Retina (tissue), 1 donor: ENCODE data around the gene TMEM232.
"Not testable (repeated sequence)": the region's sequence is repeated elsewhere in the genome, so short reads cannot be mapped to it uniquely, and the experiment has no call there.

ENCODE experiments used
- DNase-seq: peaks from one replicate; pipeline ENCODE4 v3.0.0-alpha.2; 2016

Gene TMEM232

GRCh38 chr5:110726249-110727024, at the start of gene TMEM232:
Gene TMEM232, minus strand, starts transcription at chr5:110726671. Its CDS starts 59,319 bp downstream, at chr5:110667352.
- peak; percentile 80 for DNase-seq

DNA sequence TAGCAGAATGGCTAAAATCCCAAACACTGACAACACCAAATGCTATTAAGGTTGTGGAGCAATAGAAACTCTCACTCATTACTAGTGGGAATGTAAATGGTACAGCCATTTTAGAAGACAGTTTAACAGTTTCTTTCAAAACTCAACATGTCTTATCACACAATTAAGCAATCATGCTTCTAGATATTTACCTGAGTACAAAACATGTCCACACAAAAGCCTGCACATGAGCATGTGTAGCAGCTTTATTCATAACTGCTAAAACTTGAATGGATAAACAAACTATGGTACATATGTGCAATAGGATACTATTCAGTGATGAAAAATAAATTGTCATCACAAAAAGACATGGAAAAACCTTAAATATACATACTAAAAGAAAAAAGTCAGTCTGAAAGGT, 43.8 kb upstream of the TMEM232 start:
- no peak for DNase-seq

DNA sequence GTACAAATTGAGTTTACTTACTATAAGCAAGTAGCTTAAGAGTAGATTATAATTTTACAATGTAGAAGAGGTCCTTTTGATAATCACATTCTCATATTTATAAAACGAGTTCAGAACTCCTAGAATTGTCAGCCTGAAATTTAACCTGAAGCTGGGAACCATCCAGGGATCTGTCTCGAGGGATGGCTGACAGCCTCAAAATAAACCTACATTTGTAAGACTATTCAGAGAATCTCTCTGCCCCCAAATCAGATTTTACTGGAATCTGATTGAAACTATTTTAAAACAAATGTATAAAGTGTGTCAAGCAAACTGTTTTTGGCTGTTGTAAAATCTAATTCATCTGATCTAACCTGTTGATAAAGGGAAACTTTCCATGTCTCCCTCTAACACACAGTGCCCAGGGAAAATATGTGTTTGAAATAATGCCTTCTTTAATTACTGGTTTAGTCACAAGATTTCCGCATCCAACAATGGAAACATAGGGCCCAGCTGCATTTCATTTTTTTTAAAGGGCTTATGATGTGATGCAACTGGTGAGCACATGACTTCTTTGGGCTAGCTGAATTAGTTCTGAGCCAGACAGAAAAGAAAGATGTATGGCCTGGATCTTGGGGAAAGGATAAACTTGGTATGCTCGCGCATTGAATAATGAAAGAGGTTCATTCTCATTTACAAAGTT, 42.7 kb upstream of the TMEM232 start:
- no peak for DNase-seq

GRCh38 chr5:110768138-110768860, 41.8 kb upstream of the TMEM232 start:
- DNase-seq, result no peak

DNA sequence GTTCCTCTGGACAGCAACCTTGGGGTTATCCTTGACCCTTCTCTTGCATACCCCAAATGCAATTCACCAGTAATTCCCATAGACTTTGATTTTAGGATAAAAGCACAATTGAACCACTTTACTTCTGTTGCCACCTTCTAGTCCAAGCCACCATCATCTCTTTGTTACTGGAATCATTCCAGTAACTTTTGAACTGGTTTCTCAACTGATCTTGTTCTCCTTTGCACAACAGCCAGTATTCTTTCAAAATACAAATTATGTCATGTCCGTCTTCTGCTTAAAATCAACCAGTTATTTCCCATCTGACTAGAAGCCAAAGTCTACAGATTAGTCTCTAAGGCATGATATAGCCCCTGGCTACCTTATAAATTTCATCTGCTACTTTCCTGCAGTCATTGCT, 33.7 kb upstream of the TMEM232 start:
- DNase-seq, result no peak

DNA sequence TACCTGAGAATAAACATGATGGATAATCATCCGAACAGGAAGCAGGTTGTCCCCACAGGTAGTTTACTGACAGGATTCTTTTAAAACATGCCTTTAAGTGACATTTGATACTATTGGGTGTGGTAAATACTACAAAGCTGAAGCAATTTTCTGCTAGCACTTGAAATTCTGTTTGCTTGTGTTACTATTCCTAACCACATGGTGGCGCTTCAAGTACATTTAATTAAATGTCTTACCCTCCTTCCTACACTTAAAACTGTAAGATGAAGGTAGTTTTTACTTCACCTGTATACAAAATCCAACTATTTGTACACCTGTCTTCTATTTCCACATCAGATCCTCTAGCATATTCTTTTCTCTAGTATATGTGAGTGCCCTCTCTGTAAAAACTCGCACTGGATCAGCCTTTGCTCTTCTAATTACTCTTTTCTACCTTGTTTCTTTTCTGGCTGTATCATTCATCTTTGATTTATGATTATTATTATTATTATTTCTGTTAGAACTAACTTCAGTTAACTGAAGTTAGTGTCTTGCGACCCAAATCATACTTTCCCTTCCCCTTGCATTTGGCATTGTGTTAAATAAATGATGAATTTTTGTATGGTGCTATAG, 30.8 kb upstream of the TMEM232 start:
- peak; percentile 27 for DNase-seq

- no peak for DNase-seq
Measured at GRCh38 chr5:110754181-110754580, 27.7 kb upstream of the TMEM232 start.

DNA sequence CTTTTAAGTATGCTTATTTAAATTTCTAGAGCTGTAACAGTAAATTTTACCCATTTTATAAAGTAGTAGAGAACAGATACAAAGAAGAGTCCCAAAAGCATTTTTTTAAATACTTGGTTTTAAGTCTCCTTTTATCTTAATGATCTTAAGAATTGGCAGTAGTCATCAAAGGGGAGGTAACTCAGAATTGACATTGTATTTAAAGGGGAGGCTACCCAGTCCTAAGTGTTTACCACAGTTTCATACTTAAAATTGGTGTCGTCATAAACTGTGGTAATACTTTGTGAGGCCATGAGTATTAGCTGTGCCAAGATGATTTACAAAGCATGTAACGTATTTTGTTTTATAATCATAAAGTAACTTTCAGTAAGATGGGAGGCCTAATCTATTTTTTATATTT, 27.1 kb upstream of the TMEM232 start:
- DNase-seq, result no peak

GRCh38 chr5:110752953-110753352, 26.5 kb upstream of the TMEM232 start:
- no peak for DNase-seq

- DNase-seq, result no peak
Measured at GRCh38 chr5:110751902-110752762, 25.7 kb upstream of the TMEM232 start.

DNA sequence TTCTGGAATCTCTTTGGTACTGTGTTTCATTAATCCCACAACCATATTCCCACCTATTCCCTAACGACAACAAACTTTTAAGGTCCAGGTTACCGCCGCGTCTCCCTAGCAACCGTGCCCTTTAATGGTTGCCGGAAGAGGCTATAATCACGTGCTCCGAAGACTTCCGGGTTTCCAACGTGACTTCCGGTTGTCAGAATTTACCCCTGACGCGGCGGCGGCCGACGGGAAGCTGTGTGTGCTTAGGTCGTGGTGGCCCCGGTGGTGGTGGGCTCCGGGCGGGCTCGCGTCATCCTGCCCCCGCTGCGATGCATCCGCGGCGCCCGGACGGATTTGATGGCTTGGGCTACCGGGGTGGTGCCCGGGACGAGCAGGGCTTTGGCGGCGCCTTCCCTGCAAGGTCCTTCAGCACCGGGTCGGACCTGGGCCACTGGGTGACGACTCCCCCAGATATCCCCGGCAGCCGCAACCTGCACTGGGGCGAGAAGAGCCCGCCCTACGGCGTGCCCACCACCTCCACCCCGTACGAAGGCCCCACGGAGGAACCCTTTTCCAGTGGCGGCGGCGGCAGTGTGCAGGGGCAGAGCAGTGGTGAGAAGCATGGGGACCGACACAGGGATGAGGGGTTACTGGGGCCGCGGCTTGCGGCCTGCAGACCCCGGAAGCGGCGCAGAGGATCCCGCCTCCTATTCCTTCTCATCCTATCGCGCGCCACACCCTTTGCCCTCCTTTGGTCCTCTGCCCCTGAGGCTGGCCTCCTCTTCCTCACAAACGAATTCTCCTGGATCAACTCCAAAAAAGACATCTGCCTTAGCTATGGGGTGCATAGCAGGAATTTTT, 12.6 kb upstream of the TMEM232 start, which contains the start of gene SLC25A46:
TSS of gene SLC25A46 (plus strand) at position 196 of the 840 bp plus-strand sequence. CDS start at position 309, 113 bp downstream.
- DNase-seq, result peak; percentile 98

GRCh38 chr5:110738503-110738811, 12.0 kb upstream of the TMEM232 start:
- DNase-seq, result no peak

DNA sequence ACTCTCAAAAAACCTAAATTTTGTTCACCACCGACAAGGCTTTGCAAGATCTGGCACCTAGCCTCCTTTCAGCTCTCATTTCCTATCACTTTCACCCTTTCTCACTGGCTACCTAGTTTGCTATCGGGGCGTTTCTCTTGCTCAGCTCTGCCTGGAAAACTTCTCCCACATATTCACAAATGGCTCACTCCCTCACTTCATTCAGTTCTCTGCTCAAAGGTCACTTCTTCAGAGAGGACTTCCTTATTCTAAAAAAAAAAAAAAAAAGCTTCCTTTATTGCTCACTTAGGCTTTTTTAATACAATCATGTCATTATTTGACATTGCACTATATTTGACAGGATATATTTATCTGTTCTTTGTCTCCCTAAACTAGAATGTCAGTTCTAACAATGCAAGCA, 10.3 kb upstream of the TMEM232 start:
- no peak for DNase-seq

DNA sequence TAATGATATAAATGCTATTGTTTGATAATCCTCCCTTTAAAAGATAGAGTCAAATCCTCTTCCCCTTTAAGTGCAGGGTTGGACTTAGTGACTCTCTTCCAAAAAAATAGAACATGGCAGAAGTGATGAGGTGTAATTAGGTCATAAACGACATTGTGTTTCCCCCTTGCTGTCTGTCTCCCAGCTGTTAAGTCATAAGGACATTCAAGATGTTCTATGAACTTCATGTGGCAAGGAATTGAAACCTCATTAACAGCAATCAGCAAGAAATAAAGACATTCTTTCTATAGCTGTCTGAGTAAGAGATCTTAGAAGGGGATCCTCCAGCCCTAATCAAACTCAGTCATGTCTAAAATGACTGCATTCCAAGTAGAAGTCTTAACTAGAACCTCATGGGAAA, 9.1 kb upstream of the TMEM232 start:
- no peak for DNase-seq

DNA sequence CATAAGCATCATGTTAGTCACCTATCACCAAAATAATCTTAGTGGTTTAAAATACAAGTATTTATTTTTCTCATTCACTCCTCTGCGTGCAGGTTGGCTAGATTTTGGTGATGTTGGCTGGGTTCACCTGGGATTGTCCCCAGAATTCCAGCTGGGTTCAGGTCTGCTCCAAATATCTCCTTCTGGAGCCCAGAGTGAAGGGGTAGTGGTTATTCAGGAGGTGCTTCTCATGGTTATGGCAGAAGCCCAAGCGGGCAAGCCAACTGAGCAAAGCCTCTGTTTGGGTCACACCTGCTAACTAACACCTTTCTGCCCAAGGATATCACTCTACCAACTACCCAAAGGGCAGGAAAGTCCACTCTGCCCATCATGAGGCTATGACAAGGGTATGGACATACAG, 7.6 kb upstream of the TMEM232 start:
- no peak for DNase-seq

GRCh38 chr5:110731499-110731898, 5.0 kb upstream of the TMEM232 start:
- not testable (repeated sequence) for DNase-seq

DNA sequence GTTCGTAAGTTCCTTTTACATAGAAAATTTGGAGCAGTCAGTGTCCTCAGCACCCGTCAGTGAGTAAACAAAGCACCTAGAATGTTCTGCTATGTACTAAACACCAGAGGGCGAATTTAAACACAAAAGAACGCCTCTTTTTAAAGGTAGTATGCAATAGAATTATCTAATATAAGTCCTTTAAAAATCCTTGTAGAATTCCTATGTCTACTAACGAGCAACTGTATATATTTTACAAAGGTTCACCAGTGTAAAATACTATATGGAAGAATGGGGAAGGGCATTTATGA, 499 bp upstream of the TMEM232 start:
- no peak for DNase-seq

GRCh38 chr5:110718311-110718710, 8.2 kb downstream of the TMEM232 start:
- DNase-seq, result no peak

DNA sequence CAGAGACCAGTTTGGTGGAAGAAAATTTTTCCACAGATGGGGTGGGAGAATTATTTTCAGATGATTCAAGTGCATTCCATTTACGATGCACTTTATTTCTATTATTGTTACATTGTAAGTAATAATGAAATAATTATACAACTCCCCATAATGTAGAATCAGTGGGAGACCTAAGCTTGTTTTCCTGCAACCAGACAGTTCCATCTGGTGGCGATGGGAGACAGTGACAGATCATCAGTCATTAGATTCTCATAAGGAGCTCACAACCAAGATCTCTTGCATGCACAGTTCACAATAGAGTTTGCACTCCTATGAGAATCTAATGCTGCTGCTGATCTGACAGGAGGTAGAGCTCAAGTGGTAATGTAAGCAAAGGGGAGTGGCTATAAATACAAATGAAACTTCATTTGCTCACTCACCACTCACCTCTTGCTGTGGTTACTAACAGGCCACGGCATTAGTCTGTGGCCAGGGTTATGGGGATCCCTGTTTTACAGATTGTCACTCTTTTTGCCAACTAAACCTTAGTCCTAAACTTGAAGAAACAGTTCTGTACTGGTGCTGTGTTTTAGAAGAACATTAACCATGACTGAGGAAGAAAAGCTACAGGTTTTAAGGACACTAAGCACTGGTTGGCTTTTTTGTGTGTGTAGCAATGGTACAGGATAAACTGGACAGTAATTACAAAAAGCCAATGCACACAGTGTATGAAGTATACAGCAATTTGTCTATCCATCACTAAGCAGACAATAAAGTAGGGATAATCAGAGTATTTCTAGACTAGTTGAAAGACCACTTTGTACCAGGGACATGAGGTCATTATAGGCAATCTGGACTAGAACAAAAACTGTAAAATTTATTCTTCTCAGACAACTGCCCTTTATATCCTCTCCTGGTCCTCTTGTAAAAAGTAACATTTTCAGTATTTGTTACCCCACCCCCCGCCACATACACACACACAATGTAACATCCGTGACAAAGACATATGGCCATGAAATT, 9.9 kb downstream of the TMEM232 start:
- no peak for DNase-seq

- no peak for DNase-seq
Measured at GRCh38 chr5:110707260-110707844, 19.1 kb downstream of the TMEM232 start.
